Neural progenitor cell (in vitro differentiated cells): Measurements from ENCODE around the gene RTL10. TPM values are rescaled to one million over a fixed set of nuclear protein-coding genes. Genes with fewer than 3 reads are reported as not detected.
A peak's percentile ranks its signal among the peaks of the same experiment; 100 is the strongest.

Source experiments
- DNase-seq: peaks from one replicate; pipeline ENCODE4 v3.0.0-alpha.2; 2016; ENCODE audit warnings: low spot score
- H2AFZ ChIP-seq: fragments of 200-600 bp; sonication (generic); replicated peaks from 2 replicates; pipeline ENCODE4 v1.6.1; 2016; ENCODE audit warnings: antibody characterized with exemption
- H3F3A ChIP-seq: fragments of 200-600 bp; sonication (generic); 2 replicates; pipeline ENCODE4 v1.6.1; 2016; ENCODE audit warnings: antibody characterized with exemption, low read depth
- H3K27ac ChIP-seq: fragments of 200-600 bp; sonication (generic); 2 replicates; pipeline ENCODE4 v1.5.1; 2016; ENCODE audit warnings: mild to moderate bottlenecking
- H3K27me3 ChIP-seq: fragments of 200-600 bp; sonication (generic); 2 replicates; pipeline ENCODE4 v1.6.1; 2016; ENCODE audit warnings: mild to moderate bottlenecking, moderate library complexity
- H3K36me3 ChIP-seq: fragments of 200-600 bp; sonication (generic); 2 replicates; pipeline ENCODE4 v1.5.1; 2016
- H3K4me1 ChIP-seq: fragments of 200-600 bp; sonication (generic); 2 replicates; pipeline ENCODE4 v1.6.1; 2016; ENCODE audit warnings: mixed run types
- H3K4me2 ChIP-seq: fragments of 200-600 bp; sonication (generic); 2 replicates; pipeline ENCODE4 v1.6.1; 2016
- H3K4me3 ChIP-seq: fragments of 200-600 bp; sonication (generic); 2 replicates; pipeline ENCODE4 v1.5.1; 2016
- H3K79me2 ChIP-seq: fragments of 200-600 bp; sonication (generic); 2 replicates; pipeline ENCODE4 v1.6.1; 2016; ENCODE audit warnings: low read depth
- H3K9ac ChIP-seq: fragments of 200-600 bp; sonication (generic); 2 replicates; pipeline ENCODE4 v1.6.1; 2016
- H3K9me3 ChIP-seq: fragments of 200-600 bp; sonication (generic); 2 replicates; pipeline ENCODE4 v1.5.1; 2016; ENCODE audit warnings: low read depth
- H4K20me1 ChIP-seq: fragments of 200-600 bp; sonication (generic); 2 replicates; pipeline ENCODE4 v1.6.1; 2016; ENCODE audit warnings: low read depth
- H3K27ac Mint-ChIP-seq: 3 replicates; pipeline ENCODE4 v1.8.0; 2021; ENCODE audit warnings: mixed read lengths
- H3K27me3 Mint-ChIP-seq: 2 replicates; pipeline ENCODE4 v1.8.0; 2022; ENCODE audit warnings: low read depth, mild to moderate bottlenecking, inconsistent platforms, moderate library complexity, mixed read lengths; ENCODE audit not compliant: insufficient read depth
- H3K36me3 Mint-ChIP-seq: 3 replicates; pipeline ENCODE4 v1.8.0; 2021; ENCODE audit warnings: mixed read lengths
- H3K4me1 Mint-ChIP-seq: 3 replicates; pipeline ENCODE4 v1.8.0; 2021; ENCODE audit warnings: mixed read lengths
- H3K4me3 Mint-ChIP-seq: 3 replicates; pipeline ENCODE4 v1.8.0; 2021; ENCODE audit warnings: mild to moderate bottlenecking, moderate library complexity, mixed read lengths
- H3K9me3 Mint-ChIP-seq: 3 replicates; pipeline ENCODE4 v1.8.0; 2020; ENCODE audit warnings: mixed read lengths
- CTCF ChIP-seq: fragments of 200-600 bp; sonication (generic); IDR thresholded peaks from 2 replicates; pipeline ENCODE4 v1.5.1; 2017; ENCODE audit warnings: antibody characterized with exemption, mild to moderate bottlenecking
- EZH2 ChIP-seq: fragments of 200-600 bp; sonication (generic); IDR thresholded peaks from 2 replicates; pipeline ENCODE4 v1.6.1; 2017; ENCODE audit warnings: antibody characterized with exemption, mild to moderate bottlenecking, moderate library complexity
- EZH2phosphoT487 ChIP-seq: fragments of 200-600 bp; sonication (generic); IDR thresholded peaks from 2 replicates; pipeline ENCODE4 v1.6.1; 2017; ENCODE audit warnings: antibody characterized with exemption
- total RNA-seq: library from RNA; depleted of rRNA; stranded (reverse); fragments of >200 nt; gene quantifications from 2 replicates; pipeline ENCODE4 v1.2.3, GENCODE V29; 2015; ENCODE audit warnings: low replicate concordance

The RTL10 gene
- total RNA-seq, 1 donor from 2014 or later: 7.3 TPM

GRCh38 chr22:19875061-19875530 is 20.4 kb upstream of the RTL10 start:
- Mint-ChIP-seq H3K4me1 (peaks cover 25% of the 10 kb centered on the region), H3K9me3 (no peaks in the 10 kb centered on the region), H3K36me3 (no peaks in the 10 kb centered on the region), H3K4me3 (no peak overlapping the region), H3K27ac (no peak overlapping the region), H3K27me3 (no peaks in the 10 kb centered on the region)
- Histone ChIP-seq H3K9ac (no peak overlapping the region), H3K79me2 (no peaks in the 10 kb centered on the region), H3K9me3 (no peaks in the 10 kb centered on the region), H3F3A (peaks cover 9% of the 10 kb centered on the region), H3K4me3 (no peak overlapping the region), H2AFZ (no peak overlapping the region), H3K4me1 (peaks cover 11% of the 10 kb centered on the region), H3K4me2 (no peak overlapping the region), H4K20me1 (peaks cover 13% of the 10 kb centered on the region), H3K27ac (no peak overlapping the region), H3K27me3 (peaks cover under 1% of the 10 kb centered on the region), H3K36me3 (no peaks in the 10 kb centered on the region)
- no peak for DNase-seq
- no peak for TF ChIP-seq EZH2
- no peak for TF ChIP-seq CTCF
- no peak for TF ChIP-seq EZH2phosphoT487

GRCh38 chr22:19874307-19875060 is 19.8 kb upstream of the RTL10 start:
- Mint-ChIP-seq H3K27me3 (no peaks in the 10 kb centered on the region), H3K4me3 (no peak overlapping the region), H3K36me3 (no peaks in the 10 kb centered on the region), H3K27ac (peak overlapping the region; percentile 37), H3K9me3 (no peaks in the 10 kb centered on the region), H3K4me1 (peaks cover 23% of the 10 kb centered on the region)
- Histone ChIP-seq H3K9me3 (no peaks in the 10 kb centered on the region), H3K4me2 (no peak overlapping the region), H3K4me1 (peaks cover 11% of the 10 kb centered on the region), H2AFZ (no peak overlapping the region), H3K9ac (no peak overlapping the region), H3K27ac (no peak overlapping the region), H3K4me3 (no peak overlapping the region), H3K79me2 (no peaks in the 10 kb centered on the region), H4K20me1 (peaks cover 13% of the 10 kb centered on the region), H3K36me3 (no peaks in the 10 kb centered on the region), H3F3A (peaks cover 9% of the 10 kb centered on the region), H3K27me3 (no peaks in the 10 kb centered on the region)
- peak; percentile 88 for DNase-seq
- TF ChIP-seq EZH2phosphoT487 (no peak), CTCF (no peak), EZH2 (no peak)

GRCh38 chr22:19873960-19874306 is 19.3 kb upstream of the RTL10 start:
- peaks cover 21% of the 10 kb centered on the region for H3K4me1 Mint-ChIP-seq
- H3K27ac Mint-ChIP-seq: peak overlapping the region; percentile 37

More at GRCh38 chr22:19873960-19874306, 19.3 kb upstream of the RTL10 start:
- Histone ChIP-seq H3K79me2 (no peaks in the 10 kb centered on the region), H3K4me3 (no peak overlapping the region), H2AFZ (no peak overlapping the region), H3K36me3 (no peaks in the 10 kb centered on the region), H3K4me1 (peaks cover 11% of the 10 kb centered on the region), H3K4me2 (no peak overlapping the region), H3F3A (peaks cover 9% of the 10 kb centered on the region), H3K27me3 (no peaks in the 10 kb centered on the region), H3K9me3 (no peaks in the 10 kb centered on the region), H4K20me1 (peaks cover 13% of the 10 kb centered on the region), H3K9ac (no peak overlapping the region), H3K27ac (no peak overlapping the region)
- no peak for TF ChIP-seq EZH2
- TF ChIP-seq EZH2phosphoT487: no peak
- TF ChIP-seq CTCF: no peak
- H3K27me3 Mint-ChIP-seq: no peaks in the 10 kb centered on the region
- no peaks in the 10 kb centered on the region for H3K9me3 Mint-ChIP-seq
- no peak for DNase-seq
- no peaks in the 10 kb centered on the region for H3K36me3 Mint-ChIP-seq
- no peak overlapping the region for H3K4me3 Mint-ChIP-seq
